Vagina (tissue), 2 donors: Measurements from ENCODE around the gene ACTR6.

ENCODE experiments used
- CTCF ChIP-seq, 3 experiments: fragments of 450-650 bp in 2 of 3; fragments of 200-600 bp in 1 of 3; sonication (generic) in 1 of 3; IDR thresholded peaks; one replicate each; pipeline ENCODE4 v1.5.1; 2017 to 2019; ENCODE audit warnings: antibody characterized with exemption in 3 of 3, mild to moderate bottlenecking in 2 of 3, moderate library complexity in 2 of 3
- POLR2AphosphoS5 ChIP-seq, 2 donors: sonication (generic); formaldehyde crosslinking; IDR thresholded peaks; one replicate each; pipeline ENCODE4 v1.9.0; 2017; ENCODE audit warnings: antibody characterized with exemption in 2 of 2, mild to moderate bottlenecking in 2 of 2, low read depth in 1 of 2; ENCODE audit not compliant: insufficient read depth in 1 of 2

- TF ChIP-seq CTCF (IDR thresholded peaks at IDR 0.05) (no peak), POLR2AphosphoS5 (IDR thresholded peaks at IDR 0.05; ENCODE audit: insufficient read depth in 1 of 2, low read depth in 1 of 2) (no peak)
These were observed 18.9 kb downstream of the ACTR6 start for GRCh38 chr12:100219328-100220109.
